Measurements from ENCODE around the gene BAX.

The BAX gene

DNA sequence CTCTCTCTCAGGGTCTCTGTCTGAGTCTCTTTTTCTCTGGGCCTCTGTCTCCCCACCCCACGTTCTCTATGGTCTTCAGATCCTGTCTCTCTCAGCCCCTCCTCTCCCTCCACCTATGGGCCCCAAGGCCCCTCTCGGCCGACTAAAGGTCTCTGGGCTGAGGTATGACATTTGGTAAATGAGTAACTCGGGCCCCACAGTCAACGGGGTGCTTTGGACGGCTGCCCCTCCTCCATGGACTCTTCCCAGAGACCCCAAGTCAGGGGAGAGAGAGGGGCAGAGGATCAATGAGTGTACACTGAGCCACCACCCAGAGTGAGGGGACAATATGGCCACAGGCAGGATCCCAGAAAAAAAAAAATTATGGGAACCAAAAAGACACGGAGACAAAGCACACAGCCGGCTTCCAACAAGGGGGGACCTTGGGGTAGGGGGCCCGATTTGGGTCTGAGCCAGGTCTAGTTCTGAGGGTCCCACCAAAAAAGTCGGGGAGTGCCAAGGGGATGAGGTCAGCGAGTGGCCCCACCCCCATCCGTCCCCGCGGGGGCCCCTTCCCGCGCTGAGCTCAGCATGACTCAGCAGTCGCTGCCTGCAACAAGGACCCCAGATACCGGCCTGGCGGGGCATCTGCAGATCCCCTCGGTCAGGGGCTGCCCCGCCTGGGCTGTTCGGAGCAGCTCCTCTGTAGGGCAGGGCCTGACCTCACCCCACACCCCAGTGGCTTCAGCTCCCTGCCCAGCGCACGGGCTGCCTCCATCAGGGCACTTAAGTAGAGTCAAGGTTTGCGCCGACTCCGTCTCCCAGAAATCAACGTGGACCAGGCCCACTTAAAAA is 8.9 kb downstream of the BAX start:
- DNase-seq, result peak; percentile 75

DNA sequence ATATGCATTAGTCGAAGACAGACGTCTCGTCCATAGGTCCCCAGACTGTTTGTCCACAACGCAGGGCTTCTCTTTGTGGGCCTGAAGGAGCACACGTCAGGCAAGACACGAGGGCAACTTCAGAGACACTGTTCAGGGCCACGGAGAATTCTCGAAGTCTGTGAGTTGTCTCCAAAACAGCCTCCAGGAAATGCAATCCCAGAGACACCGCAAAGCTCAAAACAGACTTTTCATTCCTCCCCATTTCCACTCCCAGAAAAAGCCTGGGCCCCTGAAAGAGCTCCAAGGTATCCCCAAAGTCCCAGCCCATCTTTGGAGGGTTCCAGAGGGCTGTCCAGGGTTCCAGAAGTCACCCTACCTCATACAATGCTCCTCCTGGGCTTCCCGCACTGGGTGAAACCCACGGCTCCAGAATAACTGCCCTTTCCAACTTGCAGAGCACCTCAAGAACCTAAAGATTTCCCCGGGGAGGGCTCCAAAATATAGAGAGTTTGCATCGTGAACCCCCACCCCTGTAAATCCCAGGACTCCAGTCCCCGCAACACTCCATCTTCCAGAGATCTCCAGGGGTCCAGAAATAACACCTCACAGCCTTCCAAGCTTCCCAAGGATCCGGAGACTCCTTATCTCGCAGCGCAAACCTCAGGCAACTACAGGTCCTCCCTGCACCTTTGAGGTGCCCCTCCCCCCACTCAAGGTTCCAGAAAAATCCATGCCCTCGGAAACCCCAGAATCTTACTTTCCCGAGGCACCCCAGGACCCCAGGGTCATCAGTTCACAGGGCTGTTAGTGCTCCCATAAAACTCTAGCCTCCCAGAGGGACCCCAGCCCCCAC is 9.7 kb downstream of the BAX start:
- DNase-seq, result peak; percentile 69

DNA sequence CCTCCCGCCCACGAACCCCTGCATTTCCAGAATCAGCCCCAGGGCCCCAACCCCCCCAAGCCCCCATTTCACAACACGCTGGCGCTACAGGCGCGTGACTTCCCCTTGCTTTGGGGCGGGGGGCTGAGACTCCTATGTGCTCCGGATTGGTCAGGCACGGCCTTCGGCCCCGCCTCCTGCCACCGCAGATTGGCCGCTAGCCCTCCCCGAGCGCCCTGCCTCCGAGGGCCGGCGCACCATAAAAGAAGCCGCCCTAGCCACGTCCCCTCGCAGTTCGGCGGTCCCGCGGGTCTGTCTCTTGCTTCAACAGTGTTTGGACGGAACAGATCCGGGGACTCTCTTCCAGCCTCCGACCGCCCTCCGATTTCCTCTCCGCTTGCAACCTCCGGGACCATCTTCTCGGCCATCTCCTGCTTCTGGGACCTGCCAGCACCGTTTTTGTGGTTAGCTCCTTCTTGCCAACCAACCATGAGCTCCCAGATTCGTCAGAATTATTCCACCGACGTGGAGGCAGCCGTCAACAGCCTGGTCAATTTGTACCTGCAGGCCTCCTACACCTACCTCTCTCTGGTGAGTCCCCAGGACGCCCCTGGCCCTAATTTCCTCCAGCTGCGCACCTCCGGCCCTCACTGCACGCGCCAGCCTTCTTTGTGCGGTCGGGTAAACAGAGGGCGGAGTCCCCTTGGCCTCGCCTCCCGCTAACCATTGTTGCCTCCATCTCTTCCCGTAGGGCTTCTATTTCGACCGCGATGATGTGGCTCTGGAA is 10.5 kb downstream of the BAX start, which contains the start of gene FTL:
Gene FTL, plus strand, starts transcription at position 270 of the 766 bp plus-strand sequence. Its CDS starts 199 bp downstream, at position 469.
- peak; percentile 99 for DNase-seq

DNA sequence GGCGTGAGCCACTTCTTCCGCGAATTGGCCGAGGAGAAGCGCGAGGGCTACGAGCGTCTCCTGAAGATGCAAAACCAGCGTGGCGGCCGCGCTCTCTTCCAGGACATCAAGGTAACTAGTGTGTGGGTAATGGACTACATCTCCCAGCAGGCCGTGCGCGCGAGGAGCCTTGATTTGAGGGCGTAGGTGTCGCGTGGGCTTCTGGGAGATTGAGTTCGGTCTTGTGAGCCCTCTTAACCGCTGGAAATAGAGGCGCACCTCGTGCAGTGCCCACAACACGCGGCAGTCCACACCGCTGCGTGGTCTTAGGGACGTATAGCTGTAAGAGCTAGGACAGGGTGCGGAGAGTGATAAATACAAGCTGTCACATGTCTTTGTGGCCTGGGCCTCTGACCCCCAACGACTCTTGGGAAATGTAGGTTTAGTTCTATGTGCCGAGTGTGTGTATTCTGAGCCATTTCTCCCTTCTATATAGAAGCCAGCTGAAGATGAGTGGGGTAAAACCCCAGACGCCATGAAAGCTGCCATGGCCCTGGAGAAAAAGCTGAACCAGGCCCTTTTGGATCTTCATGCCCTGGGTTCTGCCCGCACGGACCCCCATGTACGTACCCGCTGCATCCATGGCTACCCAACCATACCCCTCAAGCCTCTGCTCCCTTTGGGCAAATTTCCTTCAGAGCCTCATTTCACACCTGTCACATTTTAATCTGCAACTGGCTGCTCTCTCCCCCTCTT is 11.3 kb downstream of the BAX start:
- peak; percentile 78 for DNase-seq

- peak; percentile 81 for DNase-seq
Observed at GRCh38 chr19:48966541-48967345, 12.1 kb downstream of the BAX start.

DNA sequence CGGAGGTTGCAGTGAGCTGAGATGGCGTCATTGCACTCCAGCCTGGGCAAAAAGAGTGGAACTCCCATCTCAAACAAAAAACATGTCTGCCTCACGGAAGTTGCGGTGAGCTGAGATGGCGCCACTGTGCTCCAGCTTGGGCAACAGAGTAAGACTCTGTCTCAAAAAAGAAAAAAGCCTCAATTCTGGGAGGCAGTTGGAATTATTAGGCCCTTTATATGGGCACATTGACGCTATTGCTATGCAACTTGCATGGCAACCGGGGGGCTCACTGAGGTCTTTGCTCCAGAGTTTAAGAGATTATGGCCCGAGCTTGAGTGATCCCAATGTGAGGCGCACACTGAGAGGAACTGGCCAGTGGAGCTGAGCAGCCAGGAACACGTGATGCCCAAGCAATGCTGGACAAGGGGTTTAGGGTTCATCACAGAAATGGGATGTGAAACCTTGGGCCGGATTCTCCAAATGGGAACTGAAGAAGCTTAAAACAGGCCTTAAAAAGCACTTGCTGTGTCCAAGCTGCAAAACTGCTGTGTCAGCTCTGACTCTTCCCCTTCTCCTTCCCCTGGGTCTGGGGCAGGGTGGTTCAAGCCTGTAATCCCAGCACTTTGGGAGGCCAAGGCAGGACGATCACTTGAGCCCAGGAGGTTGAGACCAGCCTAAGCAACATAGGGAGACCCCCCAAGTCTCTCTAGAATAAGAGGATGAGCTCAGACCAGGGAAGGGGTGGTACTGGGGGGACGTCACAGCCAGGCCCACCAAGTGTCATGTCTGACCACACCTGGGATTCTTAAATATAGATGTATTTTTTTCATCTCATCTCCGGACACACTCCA is 12.9 kb downstream of the BAX start:
- DNase-seq, result peak; percentile 100

GRCh38 chr19:48968179-48968661 is 13.5 kb downstream of the BAX start:
- DNase-seq, result no peak

DNA sequence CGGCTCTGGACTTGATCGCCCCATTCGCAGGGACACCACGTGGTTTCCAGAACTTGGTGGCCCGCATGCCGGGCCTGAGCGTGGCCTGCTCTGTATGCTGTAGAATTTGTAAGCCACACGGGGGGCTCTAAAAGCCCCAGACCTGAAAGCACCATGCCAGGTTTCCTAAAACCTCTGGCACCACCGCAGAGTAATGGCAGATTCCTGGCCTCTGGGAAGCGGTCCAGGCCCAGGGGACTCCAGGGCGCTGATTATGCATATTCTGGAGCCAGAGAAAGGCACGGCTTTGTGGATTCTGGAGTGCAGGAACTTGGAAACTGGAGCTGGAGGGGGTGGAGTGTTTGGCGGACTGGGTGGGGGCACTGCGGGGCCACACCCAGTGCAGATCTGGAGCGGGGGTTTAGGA is 14.1 kb downstream of the BAX start:
- no peak for DNase-seq

- peak; percentile 84 for DNase-seq
Observed at GRCh38 chr19:48969276-48970138, 14.8 kb downstream of the BAX start.

DNA sequence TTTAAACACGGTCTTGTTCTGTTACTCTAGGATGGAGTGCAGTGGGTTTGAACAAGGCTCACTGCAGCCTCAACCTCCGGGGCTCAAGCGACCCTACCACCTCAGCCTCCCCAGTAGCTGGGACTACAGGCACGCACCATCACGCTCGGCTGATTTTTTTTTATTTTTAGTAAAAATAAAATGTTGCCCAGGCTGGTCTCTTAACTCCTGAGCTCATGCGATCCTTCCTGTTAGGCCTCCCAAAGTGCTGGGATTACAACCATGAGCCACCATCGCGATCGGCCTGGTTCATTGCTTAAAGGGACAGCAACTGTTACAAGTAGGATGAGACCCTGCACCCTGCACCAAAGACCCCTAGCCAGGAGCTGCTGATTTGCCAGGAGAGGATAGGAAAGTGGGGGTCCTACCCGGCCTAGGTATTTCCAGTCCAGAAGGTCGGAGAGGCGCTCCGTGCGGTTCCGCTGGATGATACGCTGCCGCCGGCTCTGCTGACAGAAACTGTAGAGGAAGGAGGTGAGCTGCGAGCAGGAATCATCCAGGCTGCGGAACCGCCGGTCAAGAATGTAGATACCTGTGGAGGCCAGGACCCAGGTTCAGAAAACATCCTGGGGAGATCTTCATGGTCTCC is 15.6 kb downstream of the BAX start:
- DNase-seq, result no peak

DNA sequence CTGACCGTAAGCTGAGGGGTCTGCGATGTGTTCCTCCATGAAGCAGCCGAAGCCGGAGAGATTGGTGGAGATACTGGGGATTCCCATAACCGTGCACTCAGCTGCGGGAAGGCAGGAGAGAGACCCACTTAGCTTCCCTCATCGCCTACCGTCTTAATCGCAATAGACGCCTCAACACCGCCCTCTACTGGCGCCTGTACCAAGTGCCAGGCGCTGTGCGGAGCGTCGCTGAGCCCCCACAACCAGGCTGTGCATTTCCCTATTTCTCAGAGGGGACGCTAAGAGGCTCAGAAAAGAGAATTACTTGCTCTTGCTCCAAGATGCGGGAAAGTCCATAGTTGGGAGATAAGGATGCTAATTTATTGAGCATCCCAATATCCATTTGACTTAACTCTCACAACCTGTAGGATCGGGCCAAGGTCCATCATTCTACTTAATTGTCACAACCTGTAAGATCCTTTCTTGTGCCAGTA is 16.3 kb downstream of the BAX start:
- peak; percentile 89 for DNase-seq

- peak; percentile 44 for DNase-seq
Observed at GRCh38 chr19:48975947-48976847, 21.5 kb downstream of the BAX start.

GRCh38 chr19:48977061-48977460 is 22.4 kb downstream of the BAX start:
- no peak for DNase-seq

GRCh38 chr19:48982280-48982679 is 27.6 kb downstream of the BAX start:
- no peak for DNase-seq

DNA sequence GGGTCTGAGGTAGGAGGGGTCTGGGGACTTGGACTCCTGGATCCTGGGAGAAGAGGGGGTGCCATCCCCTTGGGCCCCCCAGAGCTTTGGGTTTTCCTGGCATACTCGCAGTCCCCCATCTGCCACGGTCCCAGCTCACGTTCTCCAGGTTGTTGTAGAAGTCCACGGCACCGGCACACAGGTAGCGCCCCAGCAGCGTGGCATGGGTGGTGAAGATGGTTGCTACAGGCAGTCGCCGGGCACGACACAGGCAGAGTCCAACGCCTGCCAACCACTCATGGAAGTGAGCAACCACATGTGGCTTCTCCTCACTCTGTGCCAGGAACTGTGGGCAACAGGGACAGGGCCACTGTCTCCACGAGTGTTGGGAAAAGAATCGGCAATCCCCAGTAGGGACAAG is 31.0 kb downstream of the BAX start:
- no peak for DNase-seq

DNA sequence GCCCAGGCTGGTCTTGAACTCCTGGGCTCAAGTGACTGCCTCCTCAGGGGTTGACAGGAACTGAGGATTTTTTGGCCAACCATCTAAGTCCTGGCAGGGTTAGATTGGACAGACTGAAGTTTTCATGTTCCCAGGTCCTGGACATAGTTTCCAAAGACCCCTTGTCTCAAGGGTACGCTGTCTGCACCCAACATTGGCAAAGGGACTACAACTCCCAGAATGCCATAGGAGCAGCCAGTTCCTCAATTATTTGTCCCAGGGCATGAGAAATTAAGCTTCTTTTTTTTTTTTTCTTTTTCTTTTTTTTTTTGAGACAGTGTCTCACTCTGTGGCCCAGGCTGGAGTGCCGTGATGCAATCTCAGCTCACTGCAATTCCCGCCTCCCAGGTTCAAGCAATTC is 31.5 kb downstream of the BAX start:
- DNase-seq, result peak; percentile 33

DNA sequence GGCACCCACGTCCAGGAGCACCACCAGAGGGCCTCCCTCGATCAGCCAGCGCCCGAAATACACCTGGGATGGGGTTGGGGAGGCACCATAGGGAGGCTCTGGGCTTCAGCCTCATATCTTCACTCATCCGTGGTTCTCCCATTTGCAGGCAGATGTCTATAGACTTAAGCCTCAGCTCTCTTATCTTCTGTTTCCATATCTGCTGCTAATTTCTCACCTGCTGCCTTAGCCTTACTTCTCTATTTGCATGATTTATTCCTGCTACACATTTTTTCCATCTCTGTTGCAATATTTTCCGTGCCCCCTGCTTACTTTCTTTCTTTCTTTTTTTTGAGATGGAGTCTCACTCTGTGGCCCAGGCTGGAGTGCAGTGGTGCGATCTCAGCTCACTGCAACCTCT is 32.6 kb downstream of the BAX start:
- DNase-seq, result no peak

DNA sequence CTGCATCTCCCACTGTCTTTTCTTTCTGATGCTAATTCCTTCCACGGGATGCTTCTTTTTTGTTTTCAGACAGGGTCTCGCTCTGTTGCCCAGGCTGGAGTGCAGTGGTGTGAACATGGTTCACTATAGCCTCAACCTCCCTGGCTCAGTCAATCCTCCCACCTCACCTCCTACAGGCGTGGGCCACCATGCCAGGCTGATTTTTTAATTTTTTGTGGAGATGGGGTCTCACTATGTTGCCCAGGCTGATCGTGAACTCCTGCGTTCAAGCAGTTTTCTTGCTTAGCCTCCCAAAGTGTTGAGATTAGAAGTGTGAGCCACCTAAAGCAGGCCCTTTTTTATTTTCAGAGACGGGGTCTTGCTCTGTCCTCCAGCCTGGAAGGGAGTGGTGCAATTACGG is 33.6 kb downstream of the BAX start:
- DNase-seq, result no peak

Measured in MV-4-11 (cell line).